SK-N-SH (cell line): Measurements from ENCODE around the gene MPZL1. TPM values are rescaled to one million over a fixed set of nuclear protein-coding genes. Genes with fewer than 3 reads are reported as not detected.

ENCODE experiments used
- CTCF ChIA-PET: fragments of 300-600, 350-600 bp; formaldehyde crosslinking; extraction: SDS; loops from one replicate; lab custom pipeline; 2021; lab: Yijun Ruan, JAX
- POLR2A ChIA-PET: fragments of 350-600 bp; sonication (Branson Sonifier 250); formaldehyde crosslinking; extraction: SDS; loops from one replicate; lab custom pipeline; 2020; ENCODE audit warnings: antibody characterized with exemption, inconsistent platforms; lab: Yijun Ruan, JAX
- DNase-seq: peaks from one replicate; pipeline ENCODE4 v3.0.0; 2012
- H2AFZ ChIP-seq: fragments of 200-600 bp; sonication (generic); 2 replicates; pipeline ENCODE4 v1.8.1; 2016; ENCODE audit warnings: antibody characterized with exemption, mild to moderate bottlenecking, low read depth
- H3F3A ChIP-seq: fragments of 200-600 bp; sonication (generic); replicated peaks from 2 replicates; pipeline ENCODE3; 2016; ENCODE audit warnings: antibody characterized with exemption, mild to moderate bottlenecking; ENCODE audit not compliant: insufficient read depth
- H3K27ac ChIP-seq, 2 experiments: fragments of 200-500 bp in 1 of 2; fragments of 200-600 bp in 1 of 2; sonication (Bioruptor generic) in 1 of 2; sonication (generic), shearing (Covaris generic) in 1 of 2; 2 replicates each; pipeline versions ENCODE4 v1.5.1 to v1.6.1; 2014 to 2016; ENCODE audit warnings: low read depth in 2 of 2, inconsistent platforms in 1 of 2, low read length in 1 of 2, mild to moderate bottlenecking in 1 of 2, mixed read lengths in 1 of 2
- H3K27me3 ChIP-seq: fragments of 200-600 bp; sonication (generic), shearing (Covaris generic); 2 replicates; pipeline ENCODE4 v1.6.1; 2016; ENCODE audit warnings: mixed run types; ENCODE audit not compliant: insufficient read depth
- H3K36me3 ChIP-seq, 2 experiments: fragments of 200-500 bp in 1 of 2; fragments of 200-600 bp in 1 of 2; sonication (Bioruptor generic) in 1 of 2; sonication (generic) in 1 of 2; replicated peaks in 1 of 2; 2 replicates each; pipeline versions ENCODE3 to v1.5.1; 2014 to 2016; ENCODE audit warnings: low read length in 1 of 2, mild to moderate bottlenecking in 1 of 2; ENCODE audit not compliant: insufficient read depth in 2 of 2, control insufficient read depth in 1 of 2
- H3K4me1 ChIP-seq, 2 experiments: fragments of 200-500 bp in 1 of 2; fragments of 200-600 bp in 1 of 2; sonication (Bioruptor generic) in 1 of 2; sonication (generic), shearing (Covaris generic) in 1 of 2; 2 replicates each; pipeline versions ENCODE4 v1.5.1 to v1.6.1; 2014 to 2016; ENCODE audit warnings: low read depth in 1 of 2, low read length in 1 of 2, mixed run types in 1 of 2; ENCODE audit not compliant: insufficient read depth in 2 of 2, control insufficient read depth in 1 of 2
- H3K4me2 ChIP-seq: fragments of 200-600 bp; sonication (generic), shearing (Covaris generic); 2 replicates; pipeline ENCODE4 v1.6.1; 2017; ENCODE audit warnings: mixed run types
- H3K4me3 ChIP-seq, 2 experiments: fragments of 200-500 bp in 1 of 2; fragments of 200-600 bp in 1 of 2; sonication (Bioruptor generic) in 1 of 2; sonication (generic), shearing (Covaris generic) in 1 of 2; 2 replicates each; pipeline versions ENCODE4 v1.5.1 to v1.8.1; 2014 to 2016; ENCODE audit warnings: low read depth in 2 of 2, inconsistent platforms in 1 of 2, low read length in 1 of 2, mild to moderate bottlenecking in 1 of 2, mixed read lengths in 1 of 2, moderate library complexity in 1 of 2
- H3K79me2 ChIP-seq: fragments of 200-600 bp; sonication (generic); 2 replicates; pipeline ENCODE4 v1.8.1; 2017; ENCODE audit warnings: mild to moderate bottlenecking; ENCODE audit not compliant: insufficient read depth
- H3K9ac ChIP-seq: fragments of 200-600 bp; sonication (generic); 2 replicates; pipeline ENCODE4 v1.6.1; 2017; ENCODE audit warnings: mixed run types
- H3K9me2 ChIP-seq: fragments of 200-600 bp; sonication (generic); 2 replicates; pipeline ENCODE4 v1.6.1; 2017; ENCODE audit warnings: mixed run types
- H3K9me3 ChIP-seq: fragments of 200-600 bp; sonication (generic); 2 replicates; pipeline ENCODE4 v1.6.1; 2017; ENCODE audit warnings: mixed run types, mild to moderate bottlenecking, moderate library complexity
- H4K20me1 ChIP-seq: fragments of 200-600 bp; sonication (generic); 2 replicates; pipeline ENCODE4 v1.6.1; 2017; ENCODE audit warnings: mild to moderate bottlenecking, mixed run types; ENCODE audit not compliant: insufficient read depth
- FOXJ3 ChIP-seq: sonication (generic); formaldehyde crosslinking; IDR thresholded peaks from 2 replicates; pipeline ENCODE4 v1.5.1; 2020; ENCODE audit warnings: mild to moderate bottlenecking, missing genetic modification reagents
- FOXM1 ChIP-seq: IDR thresholded peaks from 2 replicates; pipeline ENCODE4 v1.4.0; 2012; ENCODE audit warnings: low read depth, mild to moderate bottlenecking
- GABPA ChIP-seq: IDR thresholded peaks from 2 replicates; pipeline ENCODE4 v1.4.0; 2012; ENCODE audit warnings: low read depth, mild to moderate bottlenecking
- GATA2 ChIP-seq: sonication (generic); formaldehyde crosslinking; IDR thresholded peaks from 2 replicates; pipeline ENCODE4 v1.5.0; 2020; ENCODE audit warnings: mild to moderate bottlenecking, missing genetic modification reagents
- JUND ChIP-seq: IDR thresholded peaks from 2 replicates; pipeline ENCODE4 v1.4.0; 2012
- MEF2A ChIP-seq: IDR thresholded peaks from 2 replicates; pipeline ENCODE4 v1.4.0; 2012; ENCODE audit warnings: low read depth, borderline replicate concordance
- MXI1 ChIP-seq: IDR thresholded peaks from 2 replicates; pipeline ENCODE4 v1.6.1; 2012; ENCODE audit warnings: mild to moderate bottlenecking, low read depth, low read length, improper control_type of control experiment
- NRF1 ChIP-seq: IDR thresholded peaks from 2 replicates; pipeline ENCODE4 v1.6.1; 2012; ENCODE audit warnings: low read depth, mild to moderate bottlenecking, low read length
- RFX5 ChIP-seq: IDR thresholded peaks from 2 replicates; pipeline ENCODE4 v1.6.1; 2012; ENCODE audit warnings: mild to moderate bottlenecking, improper control_type of control experiment, low read length
- SMC3 ChIP-seq: IDR thresholded peaks from 2 replicates; pipeline ENCODE4 v1.6.1; 2012; ENCODE audit warnings: low read depth, low read length, improper control_type of control experiment
- WGBS: methylation state at CpG from one replicate; pipeline ENCODE4 v1.1.6; 2017; ENCODE audit warnings: low lambda C conversion rate; 5-methylcytosine and 5-hydroxymethylcytosine counted together
- polyA plus RNA-seq, 3 experiments: library from polyadenylated mRNA; depleted of rRNA; stranded (reverse); fragments of >200 nt; gene quantifications; 2 replicates each; pipeline ENCODE4 v1.2.3, GENCODE V29; 2012
- TF ChIP-seq, protein P1 (sequence below): fragments of 150-350 bp; IDR thresholded peaks from 2 replicates; pipeline ENCODE4 v1.6.1; 2016; ENCODE audit warnings: mild to moderate bottlenecking, low read depth, low read length
- TF ChIP-seq, protein P2 (sequence below): fragments of 200-600 bp; sonication (generic); IDR thresholded peaks from 2 replicates; pipeline ENCODE4 v1.6.1; 2017; ENCODE audit warnings: antibody characterized with exemption, mild to moderate bottlenecking, moderate library complexity
- TF ChIP-seq, protein P3 (sequence below): IDR thresholded peaks from 2 replicates; pipeline ENCODE4 v1.6.1; 2012; ENCODE audit warnings: mild to moderate bottlenecking, low read depth, low read length, moderate library complexity
- TF ChIP-seq, protein P4 (sequence below): IDR thresholded peaks from 2 replicates; pipeline ENCODE4 v1.4.0; 2012; ENCODE audit warnings: low read depth
- TF ChIP-seq, protein P5 (sequence below): IDR thresholded peaks from 2 replicates; pipeline ENCODE4; 2012

MPZL1 gene
- polyA plus RNA-seq, 1 of the 3 experiments (the other 2 are of a cell fraction), result 27.3 TPM

DNA sequence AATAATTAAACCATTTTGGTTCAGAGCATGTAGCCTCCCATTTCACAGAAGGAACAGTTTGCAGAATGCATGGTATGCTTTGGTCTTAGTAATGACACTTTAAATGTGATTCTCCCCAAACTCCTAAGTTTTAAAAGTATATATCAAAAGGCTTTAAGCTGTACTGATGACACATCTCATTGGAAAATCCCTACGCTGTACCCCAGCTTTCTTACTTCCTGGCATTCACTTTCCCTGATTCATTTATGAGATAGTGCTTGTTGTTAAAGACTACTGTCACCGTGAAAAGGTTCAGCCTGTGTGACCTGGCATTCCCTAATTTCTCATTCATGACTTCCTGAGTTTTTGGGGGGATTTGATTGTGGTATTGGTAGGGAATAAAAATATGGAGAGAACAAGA is 53.4 kb downstream of the MPZL1 start (continued):
- TF ChIP-seq GATA2 (CRISPR knock-in tag) (no peak), JUND (no peak), SMC3 (no peak), FOXM1 (no peak)
- TF ChIP-seq, protein P1, sequence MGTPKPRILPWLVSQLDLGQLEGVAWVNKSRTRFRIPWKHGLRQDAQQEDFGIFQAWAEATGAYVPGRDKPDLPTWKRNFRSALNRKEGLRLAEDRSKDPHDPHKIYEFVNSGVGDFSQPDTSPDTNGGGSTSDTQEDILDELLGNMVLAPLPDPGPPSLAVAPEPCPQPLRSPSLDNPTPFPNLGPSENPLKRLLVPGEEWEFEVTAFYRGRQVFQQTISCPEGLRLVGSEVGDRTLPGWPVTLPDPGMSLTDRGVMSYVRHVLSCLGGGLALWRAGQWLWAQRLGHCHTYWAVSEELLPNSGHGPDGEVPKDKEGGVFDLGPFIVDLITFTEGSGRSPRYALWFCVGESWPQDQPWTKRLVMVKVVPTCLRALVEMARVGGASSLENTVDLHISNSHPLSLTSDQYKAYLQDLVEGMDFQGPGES, result no peak
- TF ChIP-seq, all 33 proteins: peak for 0

DNA sequence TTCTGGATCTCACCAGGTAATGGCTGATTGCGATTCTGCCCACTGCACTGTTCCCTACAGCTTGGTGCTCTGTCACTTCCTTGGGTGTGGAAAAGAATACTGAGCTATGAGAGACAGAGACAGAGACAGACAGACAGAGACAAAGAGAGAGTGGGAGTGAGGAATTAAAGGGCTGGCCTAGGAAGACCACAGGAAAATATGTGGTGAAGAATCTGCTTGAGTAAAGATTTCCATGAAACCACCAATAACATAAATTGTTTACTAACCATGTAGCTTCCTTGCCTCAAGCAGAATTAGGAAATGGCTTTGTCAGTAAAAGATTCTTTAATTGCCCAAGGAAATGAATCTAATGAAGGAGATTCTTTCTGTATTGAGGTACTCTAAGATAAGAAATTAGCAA is 54.4 kb downstream of the MPZL1 start:
- H3K27ac ChIP-seq, result no peak overlapping the region
- WGBS, result 100% methylated on average over 1 of the region's 1 CpG
- H4K20me1 ChIP-seq, result no peaks in the 10 kb centered on the region
- H2AFZ ChIP-seq, result no peak overlapping the region
- H3F3A ChIP-seq, result peaks cover 3% of the 10 kb centered on the region
- H3K4me3 ChIP-seq, result no peak overlapping the region
- POLR2A ChIA-PET, result no interaction called here
- peaks cover 0 to 21% of the 10 kb centered on the region in 2 experiments; a peak in 1 of 4 replicates for H3K4me1 ChIP-seq
- H3K36me3 ChIP-seq, result peaks cover 57 to 68% of the 10 kb centered on the region in 2 experiments
- no peaks in the 10 kb centered on the region for H3K79me2 ChIP-seq
- no peak for DNase-seq
- 0 out of 2 replicates have a peak, but pooled peaks cover 3% of the 10 kb centered on the region for H3K9me3 ChIP-seq
- no peaks in the 10 kb centered on the region for H3K9me2 ChIP-seq
- H3K9ac ChIP-seq, result no peak overlapping the region
- no peak for TF ChIP-seq GATA2 (CRISPR knock-in tag)
- no peak for TF ChIP-seq RFX5
- CTCF ChIA-PET, result interaction anchor here (1.6 kb wide), 1 partner anchor 15 kb away, joined by 3 read pairs; no protein-coding TSS in a partner anchor
- no peaks in the 10 kb centered on the region for H3K27me3 ChIP-seq
- H3K4me2 ChIP-seq, result no peak overlapping the region

DNA sequence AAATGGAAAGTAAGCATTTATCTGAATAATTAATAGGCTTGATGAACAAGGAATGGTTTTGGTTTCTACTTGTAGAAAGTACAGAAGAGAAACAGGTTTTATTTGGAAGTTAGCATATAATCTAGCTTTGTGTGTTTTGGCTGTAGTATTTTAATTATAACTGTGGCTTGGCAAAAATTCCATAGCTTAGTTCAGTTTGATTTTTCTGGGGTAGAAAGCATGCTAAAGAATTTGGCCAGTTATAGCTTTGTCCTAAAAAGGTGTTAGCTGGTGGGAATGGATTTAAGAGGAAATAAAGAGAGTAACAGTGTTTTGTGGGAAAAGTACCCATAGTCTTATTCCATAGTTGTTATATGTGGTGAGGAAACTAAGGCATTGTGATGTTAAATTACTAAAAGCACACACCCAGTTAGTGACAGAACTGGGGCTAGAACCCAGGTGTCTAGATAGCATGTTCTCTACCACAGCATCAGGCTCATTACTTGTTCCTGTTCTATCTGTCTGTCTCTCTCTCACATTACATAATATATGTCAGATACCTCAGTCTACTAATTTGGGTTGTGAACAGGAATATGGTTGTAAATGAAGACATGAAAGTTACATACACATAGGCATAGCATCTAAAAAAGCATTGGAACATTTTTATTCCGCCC is 55.0 kb downstream of the MPZL1 start:
- Histone ChIP-seq H3K36me3 (peaks cover 62 to 69% of the 10 kb centered on the region in 2 experiments), H3F3A (peaks cover 3% of the 10 kb centered on the region), H3K79me2 (no peaks in the 10 kb centered on the region), H3K9ac (no peak overlapping the region), H3K27me3 (no peaks in the 10 kb centered on the region), H3K9me2 (no peaks in the 10 kb centered on the region), H2AFZ (no peak overlapping the region), H3K27ac (no peak overlapping the region), H3K4me3 (no peak overlapping the region), H3K9me3 (0 out of 2 replicates have a peak, but pooled peaks cover 7% of the 10 kb centered on the region), H4K20me1 (no peaks in the 10 kb centered on the region), H3K4me1 (peaks cover 0 to 21% of the 10 kb centered on the region in 2 experiments; a peak in 1 of 4 replicates), H3K4me2 (no peak overlapping the region)
- ChIA-PET POLR2A (no interaction called here), CTCF (interaction anchor here (1.6 kb wide), 1 partner anchor 15 kb away, joined by 3 read pairs; no protein-coding TSS in a partner anchor)
- 97% methylated on average over 1 of the region's 1 CpG for WGBS
- DNase-seq, result no peak
- TF ChIP-seq, protein P2, sequence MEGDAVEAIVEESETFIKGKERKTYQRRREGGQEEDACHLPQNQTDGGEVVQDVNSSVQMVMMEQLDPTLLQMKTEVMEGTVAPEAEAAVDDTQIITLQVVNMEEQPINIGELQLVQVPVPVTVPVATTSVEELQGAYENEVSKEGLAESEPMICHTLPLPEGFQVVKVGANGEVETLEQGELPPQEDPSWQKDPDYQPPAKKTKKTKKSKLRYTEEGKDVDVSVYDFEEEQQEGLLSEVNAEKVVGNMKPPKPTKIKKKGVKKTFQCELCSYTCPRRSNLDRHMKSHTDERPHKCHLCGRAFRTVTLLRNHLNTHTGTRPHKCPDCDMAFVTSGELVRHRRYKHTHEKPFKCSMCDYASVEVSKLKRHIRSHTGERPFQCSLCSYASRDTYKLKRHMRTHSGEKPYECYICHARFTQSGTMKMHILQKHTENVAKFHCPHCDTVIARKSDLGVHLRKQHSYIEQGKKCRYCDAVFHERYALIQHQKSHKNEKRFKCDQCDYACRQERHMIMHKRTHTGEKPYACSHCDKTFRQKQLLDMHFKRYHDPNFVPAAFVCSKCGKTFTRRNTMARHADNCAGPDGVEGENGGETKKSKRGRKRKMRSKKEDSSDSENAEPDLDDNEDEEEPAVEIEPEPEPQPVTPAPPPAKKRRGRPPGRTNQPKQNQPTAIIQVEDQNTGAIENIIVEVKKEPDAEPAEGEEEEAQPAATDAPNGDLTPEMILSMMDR, result no peak
- TF ChIP-seq JUND (no peak), GABPA (no peak), MEF2A (no peak), FOXJ3 (CRISPR knock-in tag) (no peak), MXI1 (no peak), NRF1 (no peak), FOXM1 (no peak)
- TF ChIP-seq, protein P3, sequence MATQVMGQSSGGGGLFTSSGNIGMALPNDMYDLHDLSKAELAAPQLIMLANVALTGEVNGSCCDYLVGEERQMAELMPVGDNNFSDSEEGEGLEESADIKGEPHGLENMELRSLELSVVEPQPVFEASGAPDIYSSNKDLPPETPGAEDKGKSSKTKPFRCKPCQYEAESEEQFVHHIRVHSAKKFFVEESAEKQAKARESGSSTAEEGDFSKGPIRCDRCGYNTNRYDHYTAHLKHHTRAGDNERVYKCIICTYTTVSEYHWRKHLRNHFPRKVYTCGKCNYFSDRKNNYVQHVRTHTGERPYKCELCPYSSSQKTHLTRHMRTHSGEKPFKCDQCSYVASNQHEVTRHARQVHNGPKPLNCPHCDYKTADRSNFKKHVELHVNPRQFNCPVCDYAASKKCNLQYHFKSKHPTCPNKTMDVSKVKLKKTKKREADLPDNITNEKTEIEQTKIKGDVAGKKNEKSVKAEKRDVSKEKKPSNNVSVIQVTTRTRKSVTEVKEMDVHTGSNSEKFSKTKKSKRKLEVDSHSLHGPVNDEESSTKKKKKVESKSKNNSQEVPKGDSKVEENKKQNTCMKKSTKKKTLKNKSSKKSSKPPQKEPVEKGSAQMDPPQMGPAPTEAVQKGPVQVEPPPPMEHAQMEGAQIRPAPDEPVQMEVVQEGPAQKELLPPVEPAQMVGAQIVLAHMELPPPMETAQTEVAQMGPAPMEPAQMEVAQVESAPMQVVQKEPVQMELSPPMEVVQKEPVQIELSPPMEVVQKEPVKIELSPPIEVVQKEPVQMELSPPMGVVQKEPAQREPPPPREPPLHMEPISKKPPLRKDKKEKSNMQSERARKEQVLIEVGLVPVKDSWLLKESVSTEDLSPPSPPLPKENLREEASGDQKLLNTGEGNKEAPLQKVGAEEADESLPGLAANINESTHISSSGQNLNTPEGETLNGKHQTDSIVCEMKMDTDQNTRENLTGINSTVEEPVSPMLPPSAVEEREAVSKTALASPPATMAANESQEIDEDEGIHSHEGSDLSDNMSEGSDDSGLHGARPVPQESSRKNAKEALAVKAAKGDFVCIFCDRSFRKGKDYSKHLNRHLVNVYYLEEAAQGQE, result no peak
- TF ChIP-seq, protein P1, result no peak
- TF ChIP-seq, protein P4, sequence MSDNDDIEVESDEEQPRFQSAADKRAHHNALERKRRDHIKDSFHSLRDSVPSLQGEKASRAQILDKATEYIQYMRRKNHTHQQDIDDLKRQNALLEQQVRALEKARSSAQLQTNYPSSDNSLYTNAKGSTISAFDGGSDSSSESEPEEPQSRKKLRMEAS, result no peak
- TF ChIP-seq, protein P5, sequence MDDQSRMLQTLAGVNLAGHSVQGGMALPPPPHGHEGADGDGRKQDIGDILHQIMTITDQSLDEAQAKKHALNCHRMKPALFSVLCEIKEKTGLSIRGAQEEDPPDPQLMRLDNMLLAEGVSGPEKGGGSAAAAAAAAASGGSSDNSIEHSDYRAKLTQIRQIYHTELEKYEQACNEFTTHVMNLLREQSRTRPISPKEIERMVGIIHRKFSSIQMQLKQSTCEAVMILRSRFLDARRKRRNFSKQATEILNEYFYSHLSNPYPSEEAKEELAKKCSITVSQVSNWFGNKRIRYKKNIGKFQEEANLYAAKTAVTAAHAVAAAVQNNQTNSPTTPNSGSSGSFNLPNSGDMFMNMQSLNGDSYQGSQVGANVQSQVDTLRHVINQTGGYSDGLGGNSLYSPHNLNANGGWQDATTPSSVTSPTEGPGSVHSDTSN, result no peak
